ENCODE measurements around the gene GPS1.

The GPS1 gene

DNA sequence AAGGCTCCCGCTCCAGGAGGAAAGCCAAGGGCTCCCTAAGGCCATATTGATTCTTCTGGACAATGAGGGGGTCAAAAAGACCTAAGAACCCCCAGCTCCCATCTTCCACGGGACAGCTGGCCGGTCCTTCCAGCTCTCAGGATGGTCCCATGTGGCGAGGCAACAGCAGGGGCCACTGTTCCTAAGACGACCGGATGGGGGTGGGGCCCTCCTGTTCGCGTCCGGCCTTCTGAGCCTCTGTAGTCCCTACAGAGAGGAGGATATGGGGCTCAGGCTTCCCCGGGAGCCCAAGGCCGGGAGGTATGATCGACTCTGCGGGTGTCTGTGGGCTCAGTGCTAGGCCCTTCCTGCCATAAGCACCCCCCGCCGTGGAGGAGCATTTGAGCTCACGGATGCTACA is 8.2 kb upstream of the GPS1 start:
- no peak overlapping the region for H3K4me3 Mint-ChIP-seq
- ATAC-seq, result no peak
- DNase-seq (ENCODE audit: low spot score in 2 of 2), result no peak
- no peaks in the 10 kb centered on the region for H3K9me3 Mint-ChIP-seq
- peaks cover 15% of the 10 kb centered on the region for H3K4me1 Mint-ChIP-seq
- peaks cover 5% of the 10 kb centered on the region for H3K36me3 Mint-ChIP-seq
- H3K27ac Mint-ChIP-seq, result no peak overlapping the region

GRCh38 chr17:82045936-82046484 is 5.7 kb upstream of the GPS1 start:
- Mint-ChIP-seq H3K4me1 (peaks cover 17% of the 10 kb centered on the region), H3K36me3 (peaks cover 5% of the 10 kb centered on the region), H3K27ac (peak overlapping the region; percentile 33), H3K9me3 (no peaks in the 10 kb centered on the region), H3K4me3 (no peak overlapping the region)
- DNase-seq (ENCODE audit: low spot score in 2 of 2) (no peak), ATAC-seq (no peak)

GRCh38 chr17:82046903-82047302 is 4.8 kb upstream of the GPS1 start:
- ATAC-seq (no peak), DNase-seq (ENCODE audit: low spot score in 2 of 2) (no peak)
- Mint-ChIP-seq H3K4me3 (no peak overlapping the region), H3K4me1 (peaks cover 17% of the 10 kb centered on the region), H3K27ac (peak overlapping the region; percentile 33), H3K9me3 (no peaks in the 10 kb centered on the region), H3K36me3 (peaks cover 5% of the 10 kb centered on the region)

DNA sequence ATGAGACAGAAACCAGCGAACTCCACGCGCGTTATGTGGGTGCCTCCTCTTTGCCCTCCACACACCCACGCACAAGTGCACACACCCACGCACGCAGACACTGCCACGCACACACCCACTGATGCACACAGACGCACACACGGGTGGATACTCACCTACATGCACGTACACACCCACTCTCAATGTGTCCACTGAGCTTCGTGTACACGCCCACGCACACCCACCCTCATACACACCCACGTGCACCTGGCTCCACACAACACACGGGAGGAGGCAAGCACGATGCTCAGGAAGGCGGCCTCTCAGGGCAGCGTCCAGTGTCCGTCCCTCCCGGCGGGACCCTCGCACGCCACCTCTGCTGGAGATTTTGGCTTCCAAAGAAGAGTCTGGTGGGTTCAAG is 4.3 kb upstream of the GPS1 start:
- Mint-ChIP-seq H3K4me3 (no peak overlapping the region), H3K4me1 (peaks cover 17% of the 10 kb centered on the region), H3K27ac (no peak overlapping the region), H3K36me3 (peaks cover 5% of the 10 kb centered on the region), H3K9me3 (no peaks in the 10 kb centered on the region)
- DNase-seq (ENCODE audit: low spot score in 2 of 2), result no peak
- no peak for ATAC-seq

DNA sequence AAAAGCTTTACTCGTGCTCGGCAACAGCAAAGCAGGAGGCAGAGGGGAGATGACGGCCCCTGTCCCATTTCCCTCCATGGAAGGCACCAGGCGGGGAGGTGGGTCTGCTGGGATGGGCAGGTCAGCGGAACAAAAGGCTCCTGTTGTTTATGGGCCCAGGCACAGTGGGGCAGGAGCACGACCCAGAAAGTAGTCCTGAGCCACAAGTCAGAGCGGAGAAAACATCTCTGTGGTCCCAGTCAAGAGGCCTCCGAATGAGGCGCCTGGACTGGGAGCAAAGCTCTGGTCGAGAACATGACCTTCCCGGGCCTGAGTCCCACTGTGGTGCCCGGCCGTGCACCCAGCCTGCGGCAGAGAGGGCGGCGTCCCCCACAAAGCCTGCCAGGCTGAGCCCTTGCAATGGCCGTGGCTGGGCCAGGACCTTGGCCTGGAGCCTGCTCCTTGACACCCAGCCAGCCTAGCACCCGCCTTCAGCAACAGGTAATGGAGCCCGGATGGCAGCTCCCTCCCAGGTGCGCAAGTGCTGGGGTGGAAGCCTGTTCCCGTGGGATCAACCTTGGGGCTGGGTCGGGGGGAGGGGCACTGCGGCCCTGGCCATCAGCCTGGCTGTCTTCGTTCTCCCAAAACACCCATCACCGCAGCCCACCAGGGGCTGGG is 3.7 kb upstream of the GPS1 start:
- peaks cover 5% of the 10 kb centered on the region for H3K36me3 Mint-ChIP-seq

DNA sequence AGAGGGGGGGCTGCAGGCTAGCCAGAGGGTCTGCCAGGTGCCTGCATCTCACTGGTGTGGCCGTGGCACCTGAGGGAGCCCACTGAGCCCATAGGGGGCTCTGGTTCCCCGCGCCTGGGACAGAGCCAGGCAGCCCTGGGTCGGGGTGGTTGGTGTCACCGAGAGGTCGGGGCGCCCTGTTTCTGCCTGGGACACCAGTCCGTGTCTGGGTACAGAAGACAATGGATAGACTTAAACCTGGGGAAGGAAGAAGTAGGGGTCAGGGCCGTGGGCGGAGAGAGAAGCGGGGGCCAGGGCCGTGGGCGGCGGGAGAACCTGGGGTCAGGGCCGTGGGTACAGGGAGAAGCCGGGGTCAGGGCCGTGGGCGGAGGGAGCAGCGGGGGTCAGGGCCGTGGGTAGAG is 3.1 kb upstream of the GPS1 start:
- Mint-ChIP-seq H3K4me3 (no peak overlapping the region), H3K27ac (no peak overlapping the region), H3K4me1 (peaks cover 22% of the 10 kb centered on the region), H3K9me3 (no peaks in the 10 kb centered on the region), H3K36me3 (peaks cover 5% of the 10 kb centered on the region)
- ATAC-seq (no peak), DNase-seq (ENCODE audit: low spot score in 2 of 2) (no peak)

More for the DNA sequence above, 3.7 kb upstream of the GPS1 start:
- H3K27ac Mint-ChIP-seq, result no peak overlapping the region
- ATAC-seq (no peak), DNase-seq (ENCODE audit: low spot score in 2 of 2) (no peak)
- no peak overlapping the region for H3K4me3 Mint-ChIP-seq
- H3K4me1 Mint-ChIP-seq, result peaks cover 17% of the 10 kb centered on the region
- no peaks in the 10 kb centered on the region for H3K9me3 Mint-ChIP-seq

GRCh38 chr17:82049106-82049505 is 2.6 kb upstream of the GPS1 start:
- ATAC-seq, result no peak
- H3K27ac Mint-ChIP-seq, result no peak overlapping the region
- peaks cover 23% of the 10 kb centered on the region for H3K4me1 Mint-ChIP-seq
- no peak for DNase-seq (ENCODE audit: low spot score in 2 of 2)
- peaks cover 5% of the 10 kb centered on the region for H3K36me3 Mint-ChIP-seq
- no peaks in the 10 kb centered on the region for H3K9me3 Mint-ChIP-seq
- no peak overlapping the region for H3K4me3 Mint-ChIP-seq

DNA sequence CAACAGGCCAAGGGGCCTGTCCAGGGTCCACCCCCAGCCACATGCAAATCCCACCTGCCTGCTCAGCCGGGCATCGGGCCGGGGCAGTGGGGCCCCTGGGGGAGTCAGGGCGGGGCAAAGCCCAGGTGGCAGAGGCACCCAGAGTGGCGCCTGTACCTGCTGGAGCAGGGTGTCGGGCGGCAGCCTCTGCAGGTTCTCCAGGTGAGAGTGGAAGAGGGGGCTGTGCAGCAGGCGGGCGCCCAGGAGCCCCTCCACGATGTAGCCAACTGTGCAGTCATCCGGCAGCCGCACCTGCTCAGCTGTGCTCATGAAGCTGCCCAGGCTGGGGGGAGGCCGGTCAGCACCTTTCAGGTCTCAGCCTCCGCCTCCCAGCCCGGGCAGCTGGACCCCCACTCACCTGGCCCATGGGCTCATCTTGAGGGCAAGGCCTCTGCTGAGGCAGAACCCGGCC is 2.2 kb upstream of the GPS1 start:
- peak overlapping the region; percentile 91 for H3K27ac Mint-ChIP-seq
- H3K4me3 Mint-ChIP-seq, result no peak overlapping the region
- peaks cover 23% of the 10 kb centered on the region for H3K4me1 Mint-ChIP-seq
- DNase-seq (ENCODE audit: low spot score in 2 of 2), result no peak
- H3K36me3 Mint-ChIP-seq, result peaks cover 5% of the 10 kb centered on the region
- H3K9me3 Mint-ChIP-seq, result no peaks in the 10 kb centered on the region
- ATAC-seq, result no peak

- peaks cover 12% of the 10 kb centered on the region for H3K36me3 Mint-ChIP-seq
- H3K4me3 Mint-ChIP-seq, result peak overlapping the region; percentile 83
- peak overlapping the region; percentile 91 for H3K27ac Mint-ChIP-seq
- DNase-seq (ENCODE audit: low spot score in 2 of 2) (no peak), ATAC-seq (no peak)
- no peaks in the 10 kb centered on the region for H3K9me3 Mint-ChIP-seq
- H3K4me1 Mint-ChIP-seq, result peaks cover 29% of the 10 kb centered on the region
Observed at GRCh38 chr17:82050152-82050760, 1.4 kb upstream of the GPS1 start.

DNA sequence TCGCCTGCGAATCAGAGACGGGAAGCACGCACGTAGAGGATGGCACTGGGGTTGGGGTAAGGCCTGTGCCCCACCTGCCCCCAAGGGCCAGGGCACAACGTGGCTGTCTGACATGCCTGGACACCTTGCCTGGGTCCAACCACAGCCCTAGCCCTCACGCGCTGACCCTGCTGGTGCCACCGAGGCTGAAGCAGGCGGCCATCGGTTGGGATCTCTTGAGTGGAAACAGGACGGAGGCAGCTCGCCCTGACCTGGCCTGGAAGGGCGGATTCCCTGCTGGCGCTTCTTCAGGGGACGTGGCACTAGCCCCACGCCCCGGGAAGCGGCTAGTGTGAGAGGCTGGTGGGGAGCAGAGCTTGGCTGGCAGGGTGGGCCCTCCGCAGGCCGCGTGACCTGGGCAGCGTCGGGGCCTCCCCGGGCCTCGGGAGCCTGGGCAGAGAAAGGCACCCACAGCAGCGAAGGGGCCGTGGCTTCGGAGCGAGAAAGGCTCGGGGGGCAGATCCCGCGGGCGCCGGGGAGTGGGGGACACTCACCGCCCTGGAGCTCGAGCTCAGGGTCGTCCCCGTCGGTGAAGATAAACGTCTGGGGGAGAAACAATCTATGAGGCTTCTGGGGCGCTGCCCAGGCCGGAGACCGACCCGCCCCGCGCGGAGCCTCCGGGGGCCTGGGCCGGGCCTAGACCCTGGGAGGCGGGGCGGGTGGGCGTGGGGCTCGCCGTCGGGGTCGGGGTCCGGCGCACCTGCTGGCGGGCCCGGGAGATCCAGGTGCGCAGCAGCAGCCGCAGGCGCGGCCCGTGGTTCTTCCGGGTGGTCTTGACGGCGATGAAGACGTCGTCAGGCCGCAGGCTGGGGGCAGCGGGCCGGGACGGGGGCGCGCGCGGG is 697 bp upstream of the GPS1 start:
- peak overlapping the region; percentile 91 for H3K27ac Mint-ChIP-seq
- peak overlapping the region; percentile 83 for H3K4me3 Mint-ChIP-seq
- DNase-seq (ENCODE audit: low spot score in 2 of 2) (no peak), ATAC-seq (peak; percentile 9)
- peaks cover 29% of the 10 kb centered on the region for H3K4me1 Mint-ChIP-seq
- H3K36me3 Mint-ChIP-seq, result peaks cover 12% of the 10 kb centered on the region
- H3K9me3 Mint-ChIP-seq, result no peaks in the 10 kb centered on the region

DNA sequence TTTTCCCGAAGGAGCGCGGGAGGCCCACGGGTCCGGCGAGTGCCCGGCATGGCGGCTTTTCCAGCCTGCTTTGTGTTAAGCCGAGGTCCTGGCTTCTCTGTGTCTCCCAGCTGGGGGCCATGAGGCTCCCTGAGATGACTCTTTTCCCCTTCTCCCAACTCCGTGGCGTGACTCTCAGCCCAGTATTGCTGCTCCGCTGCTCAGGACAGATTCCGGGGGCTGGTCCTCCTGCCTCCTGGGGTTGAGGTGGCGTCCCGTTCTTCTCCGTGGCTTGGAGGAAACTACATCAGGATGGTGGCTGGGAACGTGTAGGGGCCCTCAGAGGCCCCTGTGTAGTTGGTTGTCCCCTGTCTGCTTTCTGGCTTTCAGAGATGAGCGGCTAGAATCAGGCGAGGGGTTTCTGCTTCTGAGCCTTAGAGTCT is 951 bp downstream of the GPS1 start:
- H3K9me3 Mint-ChIP-seq, result no peaks in the 10 kb centered on the region
- H3K4me3 Mint-ChIP-seq, result peak overlapping the region; percentile 72
- peaks cover 10% of the 10 kb centered on the region for H3K36me3 Mint-ChIP-seq
- H3K4me1 Mint-ChIP-seq, result peaks cover 23% of the 10 kb centered on the region
- no peak for DNase-seq (ENCODE audit: low spot score in 2 of 2)
- peak overlapping the region; percentile 37 for H3K27ac Mint-ChIP-seq
- ATAC-seq, result no peak

- DNase-seq (ENCODE audit: low spot score in 2 of 2) (no peak), ATAC-seq (no peak)
- H3K4me3 Mint-ChIP-seq, result peak overlapping the region; percentile 72
- peak overlapping the region; percentile 37 for H3K27ac Mint-ChIP-seq
- no peaks in the 10 kb centered on the region for H3K9me3 Mint-ChIP-seq
- H3K36me3 Mint-ChIP-seq, result peaks cover 14% of the 10 kb centered on the region
- H3K4me1 Mint-ChIP-seq, result peaks cover 22% of the 10 kb centered on the region
Observed at GRCh38 chr17:82053130-82053529, 1.4 kb downstream of the GPS1 start.

- H3K27ac Mint-ChIP-seq, result peak overlapping the region; percentile 37
Observed at GRCh38 chr17:82053556-82054263, 2.0 kb downstream of the GPS1 start.

GRCh38 chr17:82054351-82055022 is 2.8 kb downstream of the GPS1 start:
- Mint-ChIP-seq H3K4me3 (no peak overlapping the region), H3K36me3 (peaks cover 15% of the 10 kb centered on the region), H3K9me3 (no peaks in the 10 kb centered on the region), H3K4me1 (peaks cover 22% of the 10 kb centered on the region), H3K27ac (peak overlapping the region; percentile 72)
- DNase-seq (ENCODE audit: low spot score in 2 of 2), result no peak
- no peak for ATAC-seq

More at GRCh38 chr17:82053556-82054263, 2.0 kb downstream of the GPS1 start:
- no peaks in the 10 kb centered on the region for H3K9me3 Mint-ChIP-seq
- ATAC-seq (no peak), DNase-seq (ENCODE audit: low spot score in 2 of 2) (no peak)
- H3K4me3 Mint-ChIP-seq, result peak overlapping the region; percentile 72
- peaks cover 22% of the 10 kb centered on the region for H3K4me1 Mint-ChIP-seq
- peaks cover 15% of the 10 kb centered on the region for H3K36me3 Mint-ChIP-seq
